Right cardiac atrium (tissue), 5 donors: ENCODE data around the gene GOLGA5. TPM values are rescaled to one million over a fixed set of nuclear protein-coding genes. Genes with fewer than 3 reads are reported as not detected.
"Not testable (repeated sequence)": the region's sequence is repeated elsewhere in the genome, so short reads cannot be mapped to it uniquely, and the experiment has no call there.

Experiments
- ATAC-seq, 2 donors: fragments of 200-7000 bp; cut with Tn5 transposase; one replicate each; pipeline versions ENCODE4 v1.8.0 to v1.9.1; 2020; ENCODE audit warnings: moderate library complexity in 2 of 2, mild to moderate bottlenecking in 1 of 2
- DNase-seq, 3 donors: peaks; one replicate each; pipeline ENCODE4 v3.0.0-alpha.2; 2020
- H3K27ac ChIP-seq: one replicate; pipeline ENCODE4 v1.5.1; 2013; ENCODE audit warnings: mild to moderate bottlenecking, low read length, control low read depth, moderate library complexity
- H3K27me3 ChIP-seq: one replicate; pipeline ENCODE4 v1.6.1; 2013; ENCODE audit not compliant: control insufficient read depth, insufficient read depth
- H3K4me1 ChIP-seq: one replicate; pipeline ENCODE4 v1.6.1; 2013; ENCODE audit warnings: low read length; ENCODE audit not compliant: control insufficient read depth, insufficient read depth
- H3K4me3 ChIP-seq: one replicate; pipeline ENCODE4 v1.5.1; 2013; ENCODE audit warnings: low read length, control low read depth
- H3K9me3 ChIP-seq: one replicate; pipeline ENCODE4 v1.6.1; 2013; ENCODE audit warnings: low read length; ENCODE audit not compliant: control insufficient read depth
- WGBS: extraction: QIAGEN DNeasy Blood & Tissue Kit; methylation state at CpG from one replicate; pipeline ENCODE4 v1.1.7; 2013; 5-methylcytosine and 5-hydroxymethylcytosine counted together
- intact Hi-C, 4 donors: fragments of 100-400 bp; cut with DNase I; formaldehyde crosslinking; loops; one replicate each; pipeline versions ENCODE4 v1.11.0 to v1.14.0; 2022 to 2023
- polyA plus RNA-seq: library from polyadenylated mRNA; stranded (reverse); fragments of 200-250 nt; gene quantifications from one replicate; pipeline ENCODE4 v1.2.3, GENCODE V29; 2013
- total RNA-seq, 4 donors: library from RNA; stranded (reverse); fragmentation: NEBNext Ultra II Directional; extraction: Animal tissue kit (Norgen Biotek cat#: 25700); gene quantifications; one replicate each; pipeline ENCODE4 v1.2.1, GENCODE V29; 2021
- donor health status: healthy with polysubstance abuse.
- donor health status: DM: no; HTN: yes; CAD: no.
- donor health status: DM: no; HTN: no; CAD: no.
- donor health status: DM: no; HTN: yes; CAD: no; lungs with severe emphysema.
- donor health status: DM: yes; HTN: yes; CAD: no.

Gene GOLGA5
- total and polyA plus RNA-seq, 5 donors = 21.0 to 26.7 (median 24.4) TPM

- WGBS = 31% methylated on average over 7 of the region's 7 CpGs
- Histone ChIP-seq H3K4me1 (no peaks in the 10 kb centered on the region), H3K27me3 (no peaks in the 10 kb centered on the region), H3K4me3 (no peak overlapping the region), H3K9me3 (no peaks in the 10 kb centered on the region), H3K27ac (no peak overlapping the region)
- intact Hi-C loops = no loop called here
- no peak for ATAC-seq
- DNase-seq = no peak
These were observed 38.1 kb downstream of the GOLGA5 start for GRCh38 chr14:92832137-92832700.

GRCh38 chr14:92841930-92842329 is 47.8 kb downstream of the GOLGA5 start:
- Histone ChIP-seq H3K9me3 (no peaks in the 10 kb centered on the region), H3K4me3 (no peak overlapping the region), H3K27ac (no peak overlapping the region), H3K27me3 (no peaks in the 10 kb centered on the region), H3K4me1 (no peaks in the 10 kb centered on the region)
- intact Hi-C loops = no loop called here
- DNase-seq (no peak), ATAC-seq (no peak)
- WGBS = 88% methylated on average over 4 of the region's 4 CpGs

- Histone ChIP-seq H3K4me3 (no peak overlapping the region), H3K27me3 (no peaks in the 10 kb centered on the region), H3K4me1 (peaks cover 2% of the 10 kb centered on the region), H3K27ac (no peak overlapping the region), H3K9me3 (no peaks in the 10 kb centered on the region)
- intact Hi-C loops = no loop called here
- DNase-seq (no peak), ATAC-seq (no peak)
- WGBS = 92% methylated on average over 4 of the region's 4 CpGs
These were observed 50.1 kb downstream of the GOLGA5 start for GRCh38 chr14:92844204-92844603.

GRCh38 chr14:92846162-92846897 is 52.2 kb downstream of the GOLGA5 start:
- WGBS = 54% methylated on average over 2 of the region's 2 CpGs
- intact Hi-C loops = no loop called here
- Histone ChIP-seq H3K4me1 (peaks cover 2% of the 10 kb centered on the region), H3K27me3 (no peaks in the 10 kb centered on the region), H3K4me3 (no peak overlapping the region), H3K27ac (no peak overlapping the region), H3K9me3 (no peaks in the 10 kb centered on the region)
- ATAC-seq (peak; percentile 67 to 88), DNase-seq (no peak)

GRCh38 chr14:92847278-92847677 is 53.2 kb downstream of the GOLGA5 start:
- Histone ChIP-seq H3K4me3 (no peak overlapping the region), H3K27me3 (no peaks in the 10 kb centered on the region), H3K4me1 (peaks cover 2% of the 10 kb centered on the region), H3K9me3 (no peaks in the 10 kb centered on the region), H3K27ac (no peak overlapping the region)
- no peak for ATAC-seq
- WGBS = 70% methylated on average over 6 of the region's 6 CpGs
- no peak for DNase-seq
- intact Hi-C loops = no loop called here

GRCh38 chr14:92847749-92848148 is 53.6 kb downstream of the GOLGA5 start:
- DNase-seq (no peak), ATAC-seq (no peak)
- Histone ChIP-seq H3K4me3 (no peak overlapping the region), H3K9me3 (no peaks in the 10 kb centered on the region), H3K4me1 (peaks cover 2% of the 10 kb centered on the region), H3K27me3 (no peaks in the 10 kb centered on the region), H3K27ac (no peak overlapping the region)
- WGBS = 76% methylated on average over 2 of the region's 2 CpGs
- intact Hi-C loops = no loop called here

- Histone ChIP-seq H3K27ac (no peak overlapping the region), H3K9me3 (no peaks in the 10 kb centered on the region), H3K4me3 (no peak overlapping the region), H3K4me1 (peaks cover 2% of the 10 kb centered on the region), H3K27me3 (no peaks in the 10 kb centered on the region)
- DNase-seq (no peak), ATAC-seq (peak in 1 of 2 donors; percentile 37)
- 46% methylated on average over 4 of the region's 4 CpGs for WGBS
- intact Hi-C loops = no loop called here
These were observed 54.8 kb downstream of the GOLGA5 start for GRCh38 chr14:92848887-92849286.

GRCh38 chr14:92850492-92850891 is 56.4 kb downstream of the GOLGA5 start:
- intact Hi-C loops = no loop called here
- peaks cover 2% of the 10 kb centered on the region for H3K4me1 ChIP-seq
- H3K9me3 ChIP-seq = no peaks in the 10 kb centered on the region
- H3K27me3 ChIP-seq = no peaks in the 10 kb centered on the region
- DNase-seq (no peak), ATAC-seq (no peak)
- H3K4me3 ChIP-seq = no peak overlapping the region
- H3K27ac ChIP-seq = no peak overlapping the region
- WGBS = 71% methylated on average over 2 of the region's 2 CpGs

- H3K4me3 ChIP-seq, H3K9me3 ChIP-seq, H3K27ac ChIP-seq, H3K27me3 ChIP-seq, DNase-seq, ATAC-seq, H3K4me1 ChIP-seq, intact Hi-C loops: not testable (repeated sequence)
- WGBS = 78% methylated on average over 8 of the region's 8 CpGs
These were observed 59.0 kb downstream of the GOLGA5 start for GRCh38 chr14:92853136-92853535.

- DNase-seq = no peak
- WGBS = 86% methylated on average over 7 of the region's 7 CpGs
- H3K9me3 ChIP-seq = no peaks in the 10 kb centered on the region
- H3K4me1 ChIP-seq = no peaks in the 10 kb centered on the region
- no peak overlapping the region for H3K4me3 ChIP-seq
- no peak for ATAC-seq
- intact Hi-C loops = no loop called here
- H3K27ac ChIP-seq = no peak overlapping the region
- H3K27me3 ChIP-seq = no peaks in the 10 kb centered on the region
These were observed 66.1 kb downstream of the GOLGA5 start for GRCh38 chr14:92860049-92860840.
